MCF 10A (cell line): ENCODE data around the gene LINGO1. TPM values are rescaled to one million over a fixed set of nuclear protein-coding genes. Genes with fewer than 3 reads are reported as not detected.

Experiments used
- BruUV-seq: library from RNA; stranded (reverse); fragments of 400-500 nt; replicated peaks from 2 replicates; lab custom pipeline; 2021; lab: Mats Ljungman, UMichigan
- CTCF ChIA-PET: fragments of 300-600 bp; sonication (Branson Sonifier 250); formaldehyde crosslinking; extraction: SDS; loops from one replicate; lab custom pipeline; 2021; ENCODE audit warnings: antibody characterized with exemption, inconsistent platforms; lab: Yijun Ruan, JAX
- POLR2A ChIA-PET: fragments of 300-600, 350-650 bp; sonication (Branson Sonifier 250); formaldehyde crosslinking; extraction: SDS; loops from one replicate; lab custom pipeline; 2020; ENCODE audit warnings: antibody characterized with exemption, inconsistent platforms; lab: Yijun Ruan, JAX
- DNase-seq: peaks from one replicate; pipeline ENCODE4 v3.0.0-alpha.2; 2018; ENCODE audit not compliant: unreplicated experiment
- H3K27ac Mint-ChIP-seq: one replicate; pipeline ENCODE4 v1.8.0; 2022; ENCODE audit warnings: mild to moderate bottlenecking, low read depth, mixed read lengths; ENCODE audit not compliant: unreplicated experiment
- H3K27me3 Mint-ChIP-seq: one replicate; pipeline ENCODE4 v1.8.0; 2022; ENCODE audit warnings: mixed read lengths; ENCODE audit not compliant: insufficient read depth, unreplicated experiment
- H3K36me3 Mint-ChIP-seq: one replicate; pipeline ENCODE4 v1.8.0; 2022; ENCODE audit warnings: mild to moderate bottlenecking, moderate library complexity, mixed read lengths; ENCODE audit not compliant: insufficient read depth, unreplicated experiment
- H3K4me1 Mint-ChIP-seq: one replicate; pipeline ENCODE4 v1.8.0; 2022; ENCODE audit warnings: mixed read lengths; ENCODE audit not compliant: insufficient read depth, unreplicated experiment
- H3K4me3 Mint-ChIP-seq: one replicate; pipeline ENCODE4 v1.8.0; 2022; ENCODE audit warnings: mild to moderate bottlenecking, moderate library complexity, mixed read lengths; ENCODE audit not compliant: unreplicated experiment
- H3K9me3 Mint-ChIP-seq: one replicate; pipeline ENCODE4 v1.8.0; 2022; ENCODE audit warnings: mixed read lengths; ENCODE audit not compliant: unreplicated experiment
- intact Hi-C: fragments of 100-400 bp; cut with micrococcal nuclease; formaldehyde crosslinking; loops from 2 replicates; pipeline ENCODE4 v1.14.1; 2022
- total RNA-seq: library from RNA; stranded (reverse); gene quantifications from 2 replicates; pipeline ENCODE4 v1.2.3, GENCODE V29; 2022
- TF ChIP-seq, protein P1 (sequence below): fragments of 200-600 bp; IDR thresholded peaks from one replicate; pipeline ENCODE4 v1.8.0; 2022; ENCODE audit warnings: antibody characterized with exemption, mild to moderate bottlenecking; ENCODE audit not compliant: unreplicated experiment

Gene LINGO1
- total RNA-seq, 1 experiment from 2014 or later: not detected

DNA sequence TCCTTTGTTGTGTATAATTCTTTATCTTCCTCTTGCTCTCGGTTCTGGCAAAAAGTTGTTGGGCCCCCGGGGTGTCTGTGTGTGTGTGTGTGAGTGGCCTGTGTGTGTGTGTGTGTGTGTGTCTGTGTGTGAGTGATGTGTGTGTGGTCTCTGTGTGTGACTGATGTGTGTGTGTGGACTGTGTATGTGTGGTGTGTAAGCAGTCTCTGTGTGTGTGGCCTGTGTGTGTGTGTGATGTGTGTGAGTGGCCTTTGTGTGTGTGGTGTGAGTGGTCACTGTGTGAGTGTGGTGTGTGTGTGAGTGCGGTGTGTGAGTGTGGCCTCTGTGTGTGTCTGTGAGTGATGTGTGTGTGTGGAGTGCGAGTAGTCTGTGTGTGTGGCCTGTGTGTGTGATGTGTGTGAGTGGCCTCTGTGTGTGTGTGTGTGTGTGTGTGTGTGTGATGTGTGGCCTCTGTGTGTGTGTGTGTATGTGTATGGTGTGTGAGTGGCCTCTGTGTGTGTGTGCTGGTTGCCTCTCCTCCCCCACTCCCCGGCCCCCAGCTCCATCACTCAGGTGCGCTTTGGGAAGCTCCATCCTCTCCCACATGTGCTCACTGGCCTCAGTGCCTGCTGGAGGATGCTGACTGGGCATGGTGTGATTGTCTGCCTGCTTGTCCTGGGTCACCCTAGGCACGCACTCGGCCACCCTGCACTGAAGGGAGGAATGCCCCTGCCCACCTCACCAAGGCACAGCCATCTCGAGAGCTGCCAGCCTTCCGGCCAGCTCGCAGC, 8.8 kb downstream of the LINGO1 start:
- no peak overlapping the region for H3K27ac Mint-ChIP-seq
- intact Hi-C loops: no loop called here
- no peak overlapping the region for H3K4me3 Mint-ChIP-seq
- H3K36me3 Mint-ChIP-seq: no peaks in the 10 kb centered on the region
- no peaks in the 10 kb centered on the region for H3K4me1 Mint-ChIP-seq
- no TSS peak for BruUV-seq
- CTCF ChIA-PET: interaction anchor here (0.6 to 0.7 kb wide), 3 partner anchors 58 to 197 kb away, joined by 3 to 5 read pairs (median 3); no protein-coding TSS in a partner anchor
- peaks cover 6% of the 10 kb centered on the region for H3K27me3 Mint-ChIP-seq
- POLR2A ChIA-PET: no interaction called here
- no peak for DNase-seq
- H3K9me3 Mint-ChIP-seq: no peaks in the 10 kb centered on the region
- TF ChIP-seq, protein P1, sequence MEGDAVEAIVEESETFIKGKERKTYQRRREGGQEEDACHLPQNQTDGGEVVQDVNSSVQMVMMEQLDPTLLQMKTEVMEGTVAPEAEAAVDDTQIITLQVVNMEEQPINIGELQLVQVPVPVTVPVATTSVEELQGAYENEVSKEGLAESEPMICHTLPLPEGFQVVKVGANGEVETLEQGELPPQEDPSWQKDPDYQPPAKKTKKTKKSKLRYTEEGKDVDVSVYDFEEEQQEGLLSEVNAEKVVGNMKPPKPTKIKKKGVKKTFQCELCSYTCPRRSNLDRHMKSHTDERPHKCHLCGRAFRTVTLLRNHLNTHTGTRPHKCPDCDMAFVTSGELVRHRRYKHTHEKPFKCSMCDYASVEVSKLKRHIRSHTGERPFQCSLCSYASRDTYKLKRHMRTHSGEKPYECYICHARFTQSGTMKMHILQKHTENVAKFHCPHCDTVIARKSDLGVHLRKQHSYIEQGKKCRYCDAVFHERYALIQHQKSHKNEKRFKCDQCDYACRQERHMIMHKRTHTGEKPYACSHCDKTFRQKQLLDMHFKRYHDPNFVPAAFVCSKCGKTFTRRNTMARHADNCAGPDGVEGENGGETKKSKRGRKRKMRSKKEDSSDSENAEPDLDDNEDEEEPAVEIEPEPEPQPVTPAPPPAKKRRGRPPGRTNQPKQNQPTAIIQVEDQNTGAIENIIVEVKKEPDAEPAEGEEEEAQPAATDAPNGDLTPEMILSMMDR: no peak

DNA sequence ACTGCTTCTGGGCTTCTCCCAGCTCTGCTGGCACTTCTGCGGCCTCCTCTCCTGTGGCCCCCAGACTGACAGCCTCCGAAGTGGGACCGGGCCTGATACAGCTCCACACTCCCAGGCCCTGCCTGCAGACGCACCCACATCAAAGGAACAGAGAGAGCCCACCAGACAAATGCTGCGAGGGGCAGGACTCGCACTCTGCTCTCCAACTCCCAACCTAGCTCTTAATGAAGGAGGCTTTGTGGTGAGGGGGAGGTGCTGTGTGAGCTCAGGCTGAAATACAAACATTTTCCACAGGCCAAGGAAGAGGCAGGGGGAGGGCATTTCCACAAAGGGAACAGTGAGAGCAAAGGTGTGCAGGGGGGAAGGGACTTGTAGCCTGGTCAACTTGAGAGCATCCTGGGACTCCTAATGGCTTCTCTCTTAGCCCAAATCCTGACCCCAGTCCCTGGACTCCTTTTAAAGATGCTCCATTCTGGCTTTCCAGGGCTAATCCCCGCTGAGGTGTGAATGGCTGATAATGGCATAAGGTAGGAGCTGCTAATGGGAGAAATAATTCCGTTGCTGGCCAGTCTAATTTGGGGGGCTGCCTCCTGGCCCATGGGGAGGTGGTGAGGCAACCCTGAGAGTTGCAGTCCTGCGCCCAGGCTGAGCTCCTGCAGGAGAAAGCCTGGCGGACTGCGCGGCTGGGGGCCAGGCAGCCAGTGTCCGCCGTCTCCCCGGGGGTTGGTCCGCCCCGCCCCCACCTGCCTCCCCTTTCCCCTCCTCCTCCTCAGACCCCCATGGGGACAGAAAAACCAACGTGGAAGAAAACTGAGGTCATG, 9.6 kb downstream of the LINGO1 start:
- Mint-ChIP-seq H3K9me3 (no peaks in the 10 kb centered on the region), H3K36me3 (no peaks in the 10 kb centered on the region), H3K4me3 (no peak overlapping the region), H3K27me3 (no peaks in the 10 kb centered on the region), H3K27ac (no peak overlapping the region), H3K4me1 (no peaks in the 10 kb centered on the region)
- DNase-seq: no peak
- ChIA-PET CTCF (interaction anchor here (0.5 to 1.1 kb wide), 6 partner anchors 10 to 1715 kb away, joined by 3 to 9 read pairs (median 3); partner anchors contain the start of gene LINGO1), POLR2A (no interaction called here)
- no TSS peak for BruUV-seq
- intact Hi-C loops: no loop called here
- TF ChIP-seq, protein P1: no peak

DNA sequence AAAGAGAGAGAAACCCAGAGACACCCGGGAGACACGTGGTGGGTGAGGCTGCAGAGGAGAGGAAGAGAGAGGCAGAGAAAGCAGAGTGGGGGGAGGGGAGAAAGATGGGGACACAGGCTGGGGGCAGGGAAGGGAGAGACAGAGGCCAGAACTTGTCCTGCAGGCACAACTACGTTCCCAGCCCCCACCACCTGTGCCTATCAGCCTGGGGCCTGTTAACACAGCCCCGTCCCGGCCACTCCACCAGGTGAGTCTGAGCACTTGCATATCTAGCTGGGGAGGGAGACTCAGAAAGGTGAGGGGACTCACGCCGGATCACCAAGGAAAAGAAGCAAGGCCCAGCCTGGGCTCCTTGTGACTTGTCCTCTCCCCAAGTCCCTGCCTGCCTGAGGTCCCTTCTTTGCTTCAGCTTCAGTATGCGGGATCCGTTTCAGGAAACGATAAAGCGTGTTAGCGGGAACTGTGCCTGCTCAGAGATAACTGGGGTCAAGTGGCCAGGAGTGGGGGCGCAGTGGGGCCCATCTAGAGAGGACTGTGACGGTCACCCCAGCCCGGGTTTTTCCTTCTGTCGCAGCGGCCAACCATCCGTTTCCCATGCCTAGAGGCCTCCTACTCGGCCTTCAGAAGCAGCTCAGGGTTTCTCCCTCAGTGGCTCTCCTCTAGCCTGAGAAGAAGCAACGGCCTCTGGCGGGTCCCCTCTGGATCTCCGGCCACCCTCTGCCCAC, 10.3 kb downstream of the LINGO1 start:
- H3K27me3 Mint-ChIP-seq: no peaks in the 10 kb centered on the region
- ChIA-PET CTCF (interaction anchor here (0.5 to 1.1 kb wide), 5 partner anchors 11 to 1716 kb away, joined by 3 to 9 read pairs (median 3); partner anchors contain the start of gene LINGO1), POLR2A (no interaction called here)
- no peak for DNase-seq
- TF ChIP-seq, protein P1: no peak
- no peaks in the 10 kb centered on the region for H3K4me1 Mint-ChIP-seq
- intact Hi-C loops: no loop called here
- no peak overlapping the region for H3K4me3 Mint-ChIP-seq
- no peaks in the 10 kb centered on the region for H3K9me3 Mint-ChIP-seq
- BruUV-seq: no TSS peak
- no peaks in the 10 kb centered on the region for H3K36me3 Mint-ChIP-seq
- no peak overlapping the region for H3K27ac Mint-ChIP-seq
